NCI-H460 (cell line): ENCODE data around the gene PER2. TPM values are rescaled to one million over a fixed set of nuclear protein-coding genes. Genes with fewer than 3 reads are reported as not detected.
"Not testable (repeated sequence)": the region's sequence is repeated elsewhere in the genome, so short reads cannot be mapped to it uniquely, and the experiment has no call there.

Experiments used
- DNase-seq: peaks from one replicate; pipeline ENCODE4 v3.0.0-alpha.2; 2016; ENCODE audit warnings: low read depth; ENCODE audit errors: extremely low read depth
- total RNA-seq: library from RNA; depleted of rRNA; stranded (reverse); fragments of >200 nt; shearing (Covaris generic); gene quantifications from 2 replicates; pipeline ENCODE4 v1.2.3, GENCODE V29; 2014

The PER2 gene
- total RNA-seq, 1 experiment from 2014 or later = 4.2 TPM

DNA sequence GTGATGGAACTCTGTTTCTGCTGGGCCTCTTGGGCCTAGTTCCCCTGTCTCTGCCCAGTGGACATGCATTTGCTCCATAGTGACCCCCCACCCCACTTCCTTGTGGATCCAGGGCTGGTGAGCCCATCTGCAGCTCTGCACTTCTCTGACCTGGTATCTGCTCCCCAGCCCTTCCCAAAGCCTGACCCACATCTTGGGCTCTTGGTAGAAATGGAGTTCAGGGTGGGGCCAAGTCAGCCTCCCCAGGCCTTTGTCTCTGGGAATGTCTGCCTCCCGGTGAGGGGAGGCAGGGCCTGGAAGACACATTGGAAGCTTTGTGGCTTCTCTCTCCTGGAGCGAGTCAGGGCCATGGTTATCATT, 25.6 kb upstream of the PER2 start:
- no peak for DNase-seq

DNA sequence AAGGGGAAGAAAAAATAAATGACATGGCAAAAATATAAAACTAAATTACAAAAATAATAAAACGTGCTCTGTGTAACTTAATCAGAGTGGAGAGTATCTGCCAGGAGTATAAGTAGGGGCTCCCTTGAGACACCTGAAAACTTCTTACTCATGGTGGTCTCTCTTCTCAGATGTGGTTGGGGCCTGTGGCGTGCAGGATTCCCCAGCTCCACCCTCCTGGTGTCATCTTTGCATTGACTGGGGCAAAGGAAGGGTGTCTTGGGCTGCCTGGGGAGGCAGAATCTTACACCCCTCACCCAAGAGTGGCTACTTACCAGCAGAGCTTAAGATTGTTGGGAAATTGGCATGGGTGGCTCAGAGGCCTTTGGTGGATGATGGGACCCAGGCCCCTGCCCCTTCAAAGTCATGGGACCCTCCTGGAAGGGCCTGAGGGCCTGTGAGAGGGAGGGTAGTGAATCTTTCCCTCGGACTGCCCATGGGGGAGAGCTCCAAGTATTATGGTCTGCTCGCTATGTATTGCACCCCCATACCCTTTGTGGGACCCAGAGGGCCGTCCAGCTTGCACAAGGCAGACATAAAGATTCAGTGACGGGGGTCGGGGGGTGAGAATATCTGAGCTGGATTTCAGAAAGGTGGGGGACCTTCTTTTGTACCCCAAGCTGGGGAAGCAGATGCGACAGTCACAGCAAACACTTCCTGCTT, 25.0 kb upstream of the PER2 start:
- DNase-seq = no peak

DNA sequence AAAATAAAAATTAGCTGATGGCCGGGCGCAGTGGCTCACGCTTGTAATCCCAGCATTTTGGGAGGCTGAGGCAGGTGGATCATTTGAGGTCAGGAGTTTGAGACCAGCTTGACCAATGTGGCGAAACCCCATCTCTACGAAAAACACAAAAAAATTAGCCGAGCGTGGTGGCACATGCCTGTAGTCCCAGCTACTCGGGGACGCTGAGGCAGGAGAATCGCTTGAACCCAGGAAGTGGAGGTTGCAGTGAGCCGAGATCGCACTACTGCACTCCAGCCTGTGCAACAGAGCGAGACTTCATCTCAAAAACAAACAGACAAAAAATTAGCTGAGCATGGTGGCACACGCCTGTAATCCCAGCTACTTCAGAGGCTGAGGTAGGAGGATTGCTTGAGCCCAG, 22.3 kb upstream of the PER2 start:
- DNase-seq = not testable (repeated sequence)

DNA sequence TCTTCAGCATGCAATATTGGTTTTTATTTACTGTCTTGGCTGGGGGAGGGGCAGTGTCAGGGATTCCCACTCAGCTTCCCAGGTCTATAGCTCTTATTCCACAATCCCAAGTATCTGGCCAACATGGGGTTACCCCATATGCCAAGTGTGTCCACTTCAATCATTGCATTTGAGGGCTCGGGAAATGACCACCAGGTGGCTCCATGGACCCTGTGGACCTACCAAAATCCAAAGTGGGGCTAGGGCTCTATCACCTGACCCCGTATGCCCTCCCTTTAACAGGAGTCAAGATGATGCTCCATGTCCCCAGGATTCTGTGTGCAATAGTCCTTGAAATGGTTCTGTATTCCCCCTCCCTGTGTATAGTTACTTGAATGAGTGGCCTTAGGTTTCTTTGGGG, 19.8 kb upstream of the PER2 start:
- DNase-seq = no peak

DNA sequence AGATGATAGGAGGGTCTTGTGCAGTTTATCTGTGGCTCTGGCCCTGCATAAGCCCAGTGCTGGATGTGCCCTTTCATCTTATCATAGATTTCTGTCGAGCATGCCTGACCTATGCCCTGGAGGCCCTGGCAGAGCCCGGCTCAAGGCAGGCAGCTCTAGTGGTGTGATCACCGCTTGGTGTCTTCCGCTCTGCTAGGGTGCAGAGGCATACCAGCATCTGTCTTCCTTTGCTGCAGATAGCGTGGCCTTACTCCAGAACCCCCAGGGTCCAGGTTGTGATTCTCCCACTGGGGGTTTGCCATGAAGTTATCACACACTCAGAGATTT, 18.2 kb upstream of the PER2 start:
- DNase-seq = no peak

DNA sequence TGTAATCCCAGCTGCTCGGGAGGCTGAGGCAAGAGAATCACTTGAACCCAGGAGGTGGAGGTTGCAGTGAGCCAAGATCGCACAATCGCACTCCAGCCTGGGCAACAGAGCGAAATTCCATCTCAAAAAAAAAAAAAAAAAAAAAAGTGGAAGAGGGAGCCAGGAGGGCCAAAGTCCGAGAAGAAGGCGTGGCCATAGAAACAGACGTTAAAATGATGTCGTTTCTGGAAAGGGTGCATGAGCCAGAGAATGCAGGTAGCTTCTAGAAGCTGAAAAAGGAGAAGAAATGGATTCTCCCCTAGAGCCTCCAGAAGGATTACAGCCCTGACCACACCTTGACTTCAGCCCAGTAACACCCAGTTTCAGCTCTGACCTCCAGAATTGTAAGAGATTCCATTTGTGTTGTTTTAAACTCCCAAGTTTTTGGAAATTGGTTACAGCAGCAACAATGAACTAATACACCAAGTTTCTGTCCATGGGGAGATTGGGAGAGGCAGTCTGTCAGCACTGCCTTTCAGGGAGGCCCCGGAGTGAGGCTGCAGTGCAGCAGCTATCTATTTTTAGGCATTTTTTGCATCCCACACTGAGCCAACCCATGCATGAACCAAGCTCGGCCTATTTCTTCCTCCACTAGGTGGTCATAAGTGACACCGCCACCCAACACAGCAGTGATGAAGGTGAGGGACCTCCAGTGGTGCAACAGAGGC, 17.7 kb upstream of the PER2 start:
- no peak for DNase-seq

DNA sequence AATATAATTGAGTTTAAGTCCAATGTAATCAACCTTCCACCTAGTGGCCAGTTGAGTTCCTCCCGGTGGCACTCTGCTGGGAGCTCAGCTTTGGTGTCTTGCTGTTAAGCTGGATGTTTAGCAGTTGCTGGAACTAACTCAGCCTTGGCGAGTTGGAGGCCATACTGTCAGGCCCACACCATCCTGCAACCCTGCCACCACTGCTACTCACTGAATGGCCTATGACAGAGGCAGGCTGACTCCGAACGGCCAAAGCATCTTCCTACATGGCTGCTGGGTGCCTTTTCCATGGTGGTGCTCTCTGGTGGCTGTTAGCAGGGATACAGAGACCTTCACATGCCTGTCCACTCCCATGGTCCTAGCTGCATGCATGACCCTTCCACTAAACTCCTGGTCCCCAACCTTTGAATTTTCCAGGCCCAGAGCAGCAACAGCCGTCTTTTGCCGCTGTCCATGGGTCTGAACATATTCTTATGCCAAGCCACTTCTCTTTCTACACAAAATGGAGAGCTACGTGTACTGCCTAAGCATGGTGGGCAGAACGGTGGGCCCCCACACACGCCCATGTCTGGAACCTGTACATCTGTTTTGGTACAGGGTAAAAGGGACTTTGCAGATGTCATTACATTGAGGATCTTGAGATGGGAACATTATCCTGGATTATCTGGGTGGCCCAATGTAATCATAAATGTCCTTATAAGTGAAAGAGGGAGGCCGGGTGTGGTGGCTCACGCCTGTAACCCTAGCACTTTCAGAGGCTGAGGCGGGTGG, 16.9 kb upstream of the PER2 start:
- DNase-seq = no peak

DNA sequence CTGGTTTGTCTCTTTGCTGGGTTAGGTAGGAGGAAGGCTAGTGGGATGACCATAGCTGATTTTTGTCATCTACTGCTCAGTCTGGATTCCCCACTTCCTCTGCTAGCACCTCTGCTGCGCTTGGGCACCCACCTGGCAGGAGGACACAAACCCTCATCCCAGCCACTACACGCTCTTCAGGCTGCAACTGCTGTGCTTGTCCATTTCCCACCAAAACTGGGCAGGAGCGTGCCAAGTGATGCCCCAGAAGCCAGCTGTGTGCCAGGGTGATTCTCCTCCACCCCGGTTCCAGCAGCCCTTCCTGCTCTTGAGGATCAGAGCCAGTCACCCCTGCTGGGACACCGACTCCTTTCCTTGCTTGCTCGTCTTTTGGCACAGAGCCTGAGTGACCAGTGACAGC, 15.7 kb upstream of the PER2 start:
- DNase-seq = no peak

DNA sequence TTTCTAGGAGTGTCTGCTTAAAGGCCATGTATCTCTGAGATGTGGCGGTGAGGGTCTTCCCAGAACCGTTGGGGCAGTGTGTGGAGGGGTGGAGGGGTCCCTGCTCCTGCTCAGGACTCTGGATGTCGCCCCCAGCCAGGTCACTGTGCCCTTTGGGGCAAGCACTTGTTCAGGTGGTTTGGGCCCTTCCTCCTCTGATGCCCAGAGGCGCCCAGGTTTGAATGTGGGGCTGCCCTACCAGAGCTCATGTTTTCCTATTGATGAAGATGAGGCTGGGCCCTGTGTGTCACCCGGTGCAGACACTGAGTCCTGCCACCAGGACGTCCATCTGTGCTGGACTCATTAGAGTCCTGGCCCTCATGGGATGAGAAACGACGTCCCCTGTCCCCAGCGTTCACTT, 14.3 kb upstream of the PER2 start:
- no peak for DNase-seq

DNA sequence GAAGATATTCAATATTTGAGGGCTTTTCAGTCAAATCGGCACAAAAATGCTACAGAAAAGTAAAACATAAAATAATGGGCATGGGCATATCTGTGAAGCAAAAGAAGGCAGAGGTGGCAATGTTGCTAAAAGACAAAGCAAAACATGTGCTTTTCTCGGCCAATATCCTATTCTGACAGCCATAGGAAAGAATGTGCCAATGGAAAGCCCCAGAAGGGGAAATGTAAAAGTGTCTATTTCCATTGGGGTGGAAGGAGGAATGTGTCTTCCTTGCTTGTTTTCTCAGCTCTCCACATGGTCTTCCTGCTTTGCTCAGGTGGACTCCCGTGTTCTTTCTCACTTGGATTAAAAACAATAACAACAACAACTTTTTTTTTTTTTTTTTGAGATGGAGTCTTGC, 13.7 kb upstream of the PER2 start:
- no peak for DNase-seq

DNA sequence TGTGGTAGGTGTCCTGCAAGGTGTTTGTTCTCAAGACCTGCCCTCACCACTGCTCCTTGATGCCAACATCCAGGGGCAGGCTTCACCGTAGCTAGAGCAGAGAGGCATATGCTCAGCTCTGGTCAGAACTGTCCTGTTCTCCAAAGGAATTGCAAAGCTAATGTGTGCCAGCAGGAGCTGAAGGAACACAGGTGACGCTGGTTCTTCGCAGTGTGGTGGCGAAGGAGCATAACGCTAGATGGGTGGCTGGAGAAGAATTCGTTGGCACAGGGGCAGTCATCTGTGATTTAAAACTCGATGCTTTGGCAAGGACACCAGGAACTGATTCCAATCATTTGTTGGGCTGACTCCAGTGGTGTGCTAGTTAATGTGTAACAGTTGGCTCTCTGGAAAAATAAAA, 11.4 kb upstream of the PER2 start:
- no peak for DNase-seq

DNA sequence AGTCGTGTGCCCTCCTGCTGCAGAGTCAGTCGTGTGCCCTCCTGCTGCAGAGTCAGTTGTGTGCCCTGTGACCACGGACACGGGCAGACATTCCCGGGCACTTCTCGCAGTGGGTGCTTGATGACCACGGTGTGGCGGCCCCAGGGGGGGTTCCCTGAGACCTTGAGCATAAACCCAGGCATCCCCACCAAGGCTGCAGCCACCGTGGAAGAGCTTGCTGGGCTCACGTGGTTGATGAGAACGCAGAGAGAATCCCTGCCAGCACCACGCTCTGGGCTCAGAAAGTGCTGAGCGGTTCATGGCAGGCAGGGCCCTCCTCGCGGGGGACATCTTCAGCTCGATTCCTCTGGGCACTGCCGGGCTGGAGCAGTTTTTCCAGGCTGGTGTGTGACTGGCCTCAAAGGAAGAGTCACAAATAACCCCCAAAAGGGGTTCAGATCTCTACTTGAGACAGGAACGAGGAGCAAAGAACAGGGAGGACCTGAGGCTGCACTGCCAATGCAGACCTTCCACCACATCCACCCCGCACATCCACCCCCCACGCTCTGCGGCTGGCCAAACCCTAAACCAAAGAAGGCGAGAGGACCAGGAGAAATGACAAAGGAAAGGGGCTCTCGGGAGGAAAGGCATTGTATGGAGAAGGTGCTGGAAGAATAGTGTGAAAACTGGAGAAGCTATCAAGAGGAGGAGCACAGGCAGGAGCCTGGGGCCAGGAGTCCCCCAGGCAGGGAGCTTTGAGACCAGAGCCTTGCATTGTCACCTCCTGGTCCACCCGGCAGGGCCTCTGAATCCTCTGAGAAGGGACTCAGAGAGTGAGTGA, 8.4 kb upstream of the PER2 start:
- no peak for DNase-seq

DNA sequence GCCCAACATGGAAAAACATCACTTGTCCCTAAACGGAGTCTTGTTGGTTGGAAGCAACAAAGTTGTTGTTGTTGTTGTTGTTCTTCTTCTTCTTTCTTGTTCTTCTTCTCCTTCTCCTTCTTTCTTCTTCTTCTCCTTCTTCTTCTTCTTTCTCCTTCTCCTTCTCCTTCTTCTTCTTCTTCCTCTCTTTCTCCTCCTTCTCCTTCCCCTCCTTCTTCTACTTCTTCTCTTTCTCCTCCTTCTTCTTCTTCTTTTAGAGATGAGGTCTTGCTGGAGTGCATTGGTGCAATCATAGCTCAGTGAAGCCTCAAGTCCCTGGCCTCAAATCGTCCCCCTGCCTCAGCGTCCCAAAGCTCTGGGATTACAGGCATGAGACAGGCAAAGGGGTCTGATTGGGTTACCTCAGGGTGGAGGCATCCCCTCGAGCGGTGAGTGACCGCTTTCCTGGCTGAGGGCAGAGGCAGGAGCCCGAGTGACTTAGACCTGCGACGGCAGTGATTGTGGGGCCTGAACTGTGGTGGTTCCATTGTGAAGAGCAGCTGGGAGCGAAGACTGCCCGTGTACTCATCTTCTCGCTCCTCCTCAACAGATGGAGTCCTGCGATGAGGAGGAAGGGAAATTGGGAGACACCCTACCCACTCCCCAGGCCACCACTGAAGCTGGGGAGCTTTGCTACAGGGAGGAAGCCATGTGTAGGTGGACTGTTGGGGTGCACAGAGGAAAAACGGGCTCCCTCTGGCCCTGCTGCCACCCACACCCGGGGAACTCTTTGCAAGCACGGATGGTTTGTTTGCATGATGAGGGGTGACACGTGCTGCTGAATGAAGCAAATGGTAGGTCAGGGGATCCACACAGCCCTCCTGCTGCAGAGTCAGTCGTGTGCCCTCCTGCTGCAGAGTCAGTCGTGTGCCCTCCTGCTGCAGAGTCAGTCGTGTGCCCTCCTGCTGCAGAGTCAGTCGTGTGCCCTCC, 7.0 kb upstream of the PER2 start:
- DNase-seq = no peak

DNA sequence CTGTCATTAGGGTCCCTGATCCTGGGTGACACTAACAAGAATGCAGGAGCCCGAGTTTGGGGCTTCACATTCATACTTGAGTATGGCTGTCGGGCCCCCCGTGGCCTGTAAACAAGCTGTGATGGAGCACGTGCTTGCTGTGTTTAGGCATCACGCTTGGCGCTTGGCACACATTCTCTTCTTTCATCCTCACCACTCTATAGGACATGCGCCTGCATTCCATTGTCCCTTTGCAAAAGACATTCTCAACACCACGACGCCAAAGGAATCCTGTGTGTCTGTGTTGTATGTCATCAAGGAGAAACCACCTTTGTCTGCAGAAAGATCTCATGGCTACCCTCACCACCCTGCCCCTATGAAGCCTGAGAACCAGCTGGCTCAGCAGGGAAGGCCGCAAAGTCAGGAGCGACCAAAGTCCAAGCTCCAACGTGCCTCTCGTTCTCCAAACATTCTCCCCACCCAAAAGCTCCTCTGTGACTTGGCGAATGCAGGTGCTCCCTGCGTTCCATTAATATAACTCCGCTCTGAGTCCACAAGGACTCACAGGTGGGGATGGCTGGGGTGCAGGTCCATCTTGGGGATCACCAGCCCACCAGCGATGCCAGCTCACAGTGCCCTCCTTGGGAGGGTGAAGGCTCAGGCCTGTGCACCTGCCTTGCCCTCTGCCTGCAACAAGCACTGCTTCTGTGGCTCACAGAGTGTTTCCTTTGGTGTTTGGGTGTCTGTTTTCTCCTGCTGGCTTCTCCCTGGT, 6.2 kb upstream of the PER2 start:
- DNase-seq = no peak

DNA sequence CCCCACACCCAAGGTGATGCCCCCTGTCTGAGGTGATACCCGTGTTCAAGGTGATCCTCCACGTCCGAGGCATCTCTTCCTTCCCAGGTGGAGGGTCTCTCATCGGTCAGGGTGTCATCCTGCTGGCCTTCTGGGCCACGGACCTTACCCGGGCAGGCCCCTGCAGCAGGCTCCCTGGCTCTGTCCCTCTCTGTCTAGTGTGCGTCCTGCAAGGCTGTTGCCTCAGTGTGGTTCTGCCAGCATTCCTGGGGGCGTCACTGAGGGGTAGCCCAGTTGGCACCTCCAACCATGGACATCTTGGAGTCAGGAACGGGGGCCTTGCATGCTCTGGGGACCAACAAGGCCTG, 5.6 kb upstream of the PER2 start:
- no peak for DNase-seq

DNA sequence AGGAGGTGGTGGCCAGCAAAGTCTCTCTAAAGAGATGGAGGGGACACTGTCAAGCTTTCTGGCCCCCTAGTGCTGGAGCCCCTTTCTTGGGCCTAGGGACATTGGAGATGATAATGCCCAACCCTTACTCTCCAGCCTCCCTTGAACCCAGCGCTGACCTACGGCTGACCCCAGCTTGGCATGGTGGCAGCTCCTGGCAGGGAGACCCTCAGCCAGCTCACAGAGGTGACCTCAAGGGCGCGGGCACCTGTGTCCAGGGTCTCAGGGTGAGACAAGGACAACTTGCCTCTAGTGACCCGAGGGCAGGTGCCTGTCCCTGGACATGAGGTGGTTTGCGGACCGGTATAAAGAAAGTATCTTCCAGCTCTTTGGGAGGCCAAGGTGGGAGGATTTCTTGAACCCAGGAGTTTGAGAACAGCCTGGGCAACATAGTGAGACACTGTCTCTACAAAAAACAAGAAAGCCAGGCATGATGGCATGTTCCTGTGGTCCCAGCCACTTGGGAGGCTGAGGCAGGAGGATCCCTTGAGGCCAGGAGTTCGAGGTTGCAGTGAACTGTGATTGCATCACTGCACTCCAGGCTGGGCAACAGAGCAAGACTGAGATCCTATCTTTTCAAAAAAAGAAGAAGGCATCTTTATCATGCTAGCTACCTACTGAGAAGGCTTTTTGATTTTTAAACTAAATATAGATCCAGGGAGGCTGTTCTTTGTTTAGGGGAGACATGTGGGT, 3.3 kb upstream of the PER2 start:
- no peak for DNase-seq

DNA sequence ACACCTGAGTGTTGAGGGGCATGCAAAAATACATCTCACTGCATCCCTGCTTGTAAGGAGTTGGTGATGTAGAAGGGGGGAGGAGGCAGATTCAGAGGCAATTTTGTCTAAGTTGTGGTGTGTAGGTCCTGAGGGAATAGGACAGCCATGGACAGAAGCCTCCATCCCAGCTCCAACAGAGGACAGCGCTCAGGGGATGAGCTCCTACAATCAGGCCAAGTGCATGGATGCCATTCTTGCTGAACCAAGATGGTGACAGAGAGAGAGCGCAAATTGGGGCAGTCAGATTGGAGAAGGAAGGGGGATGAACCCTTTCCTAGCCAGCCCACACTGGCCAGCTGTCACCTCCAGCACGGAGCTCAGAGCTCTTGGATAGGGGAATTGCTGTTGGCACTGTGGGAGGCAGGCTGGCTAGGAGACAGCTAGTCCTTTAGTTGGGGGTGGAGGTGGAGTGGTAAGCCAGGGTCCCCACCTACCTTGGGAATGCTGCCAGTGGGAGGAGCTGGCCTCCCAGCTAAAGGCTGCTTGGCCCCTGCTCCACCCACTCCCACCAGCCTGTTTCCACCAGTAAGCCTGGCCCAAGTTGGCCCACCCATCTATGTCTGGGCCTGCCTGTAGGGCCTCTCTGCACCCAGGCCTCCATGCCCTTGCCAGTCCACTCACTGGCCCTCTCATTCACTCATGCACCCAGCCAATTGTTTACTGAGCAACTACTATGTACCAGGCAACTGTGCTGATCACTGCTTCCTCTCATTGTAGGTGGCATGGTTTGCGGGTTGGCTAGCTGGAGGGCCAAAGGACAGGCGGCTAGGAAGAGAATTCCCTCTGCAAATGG, 2.5 kb upstream of the PER2 start:
- DNase-seq = no peak

DNA sequence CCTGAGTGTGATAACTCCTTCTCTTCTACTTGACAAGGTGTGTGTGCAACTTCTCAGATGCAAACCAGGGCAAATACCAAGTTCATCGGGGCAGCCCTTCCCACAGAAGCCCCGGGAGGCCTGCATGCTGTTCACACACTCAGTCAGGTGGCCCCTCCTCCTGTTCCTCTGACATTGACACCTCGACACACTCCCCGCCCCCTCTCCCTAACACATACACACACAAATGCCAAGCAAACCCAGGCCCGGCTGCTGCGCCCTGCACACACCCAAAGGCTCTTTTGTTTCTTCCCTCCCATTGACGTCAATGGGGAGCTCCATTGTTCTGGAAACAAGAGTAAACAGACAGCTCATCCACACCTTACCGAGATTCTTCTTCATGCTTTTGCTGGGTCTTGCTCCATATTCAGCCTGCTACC, 1.7 kb upstream of the PER2 start:
- DNase-seq = peak; percentile 86
